Mesodermal cell (in vitro differentiated cells): ENCODE data around the gene TGFBR2. TPM values are rescaled to one million over a fixed set of nuclear protein-coding genes. Genes with fewer than 3 reads are reported as not detected.

Experiments used
- H3K27ac ChIP-seq: 2 replicates; pipeline ENCODE4 v1.7.0; 2013; ENCODE audit warnings: mild to moderate bottlenecking, low read depth, low read length, moderate library complexity; ENCODE audit not compliant: severe bottlenecking
- H3K36me3 ChIP-seq: 2 replicates; pipeline ENCODE4 v1.7.1; 2013; ENCODE audit warnings: mild to moderate bottlenecking, low read length, moderate library complexity; ENCODE audit not compliant: control insufficient read depth, insufficient read depth
- H3K4me1 ChIP-seq: one replicate; pipeline ENCODE4 v1.7.1; 2013; ENCODE audit warnings: mild to moderate bottlenecking, low read length; ENCODE audit not compliant: insufficient read depth, control insufficient read depth, poor library complexity, severe bottlenecking
- H3K4me3 ChIP-seq: 2 replicates; pipeline ENCODE4 v1.7.0; 2013; ENCODE audit warnings: low read length, control low read depth, mild to moderate bottlenecking; ENCODE audit not compliant: insufficient read depth, poor library complexity, severe bottlenecking; ENCODE audit errors: extremely low read depth
- H3K9me3 ChIP-seq: 2 replicates; pipeline ENCODE4 v1.7.1; 2013; ENCODE audit warnings: mild to moderate bottlenecking, low read length, moderate library complexity; ENCODE audit not compliant: control insufficient read depth
- WGBS, 2 experiments: methylation state at CpG; one replicate each; pipeline ENCODE4 v1.1.5; 2013; ENCODE audit warnings: missing lambda C conversion rate in 2 of 2; ENCODE audit not compliant: insufficient coverage in 2 of 2; 5-methylcytosine and 5-hydroxymethylcytosine counted together
- polyA plus RNA-seq, 2 experiments: library from polyadenylated mRNA; stranded (reverse); fragments of 50-300 nt; gene quantifications; one replicate each; pipeline ENCODE4 v1.2.3, GENCODE V29; 2013

TGFBR2 gene
- 19.4 TPM for polyA plus RNA-seq (2013, experiment 1 of 2)
- 18.8 TPM for polyA plus RNA-seq (2013, experiment 2 of 2)

- WGBS, 2 experiments: 0% methylated on average over 40 to 68 of the region's 71 CpGs
- no peaks in the 10 kb centered on the region for H3K9me3 ChIP-seq
- H3K4me1 ChIP-seq: peaks cover 15% of the 10 kb centered on the region
- H3K4me3 ChIP-seq: peak within 1 kb of the TSS; percentile 96
- peak within 1 kb of the TSS; percentile 77 for H3K27ac ChIP-seq
- H3K36me3 ChIP-seq: no peaks in the 10 kb centered on the region
Measured at GRCh38 chr3:30606301-30607031, at the start of gene TGFBR2. Gene TGFBR2 (plus strand): TSS chr3:30606601. CDS start chr3:30606884, 283 bp downstream.

GRCh38 chr3:30557746-30558303, 48.6 kb upstream of the TGFBR2 start:
- WGBS, 2 experiments: no CpG with 5 or more reads among the region's 1 CpG

GRCh38 chr3:30563956-30564355, 42.4 kb upstream of the TGFBR2 start:
- no peaks in the 10 kb centered on the region for H3K4me1 ChIP-seq
- no peak overlapping the region for H3K4me3 ChIP-seq
- WGBS, 2 experiments: 100% methylated on average over 1 of the region's 1 CpG; no CpG with 5 or more reads in 1 of the 2 experiments
- no peaks in the 10 kb centered on the region for H3K9me3 ChIP-seq
- H3K27ac ChIP-seq: no peak overlapping the region
- no peaks in the 10 kb centered on the region for H3K36me3 ChIP-seq

More at GRCh38 chr3:30557746-30558303, 48.6 kb upstream of the TGFBR2 start:
- no peaks in the 10 kb centered on the region for H3K9me3 ChIP-seq
- H3K4me3 ChIP-seq: no peak overlapping the region
- no peaks in the 10 kb centered on the region for H3K4me1 ChIP-seq
- no peak overlapping the region for H3K27ac ChIP-seq
- no peaks in the 10 kb centered on the region for H3K36me3 ChIP-seq

- Histone ChIP-seq H3K4me1 (no peaks in the 10 kb centered on the region), H3K27ac (no peak overlapping the region), H3K4me3 (no peak overlapping the region), H3K36me3 (no peaks in the 10 kb centered on the region), H3K9me3 (no peaks in the 10 kb centered on the region)
- 89 to 96% methylated on average over 3 to 6 of the region's 8 CpGs for WGBS, 2 experiments
Measured at GRCh38 chr3:30567139-30567753, 39.2 kb upstream of the TGFBR2 start.

GRCh38 chr3:30576946-30577345, 29.5 kb upstream of the TGFBR2 start:
- 100% methylated on average over 2 of the region's 4 CpGs; no CpG with 5 or more reads in 1 of the 2 experiments for WGBS, 2 experiments
- H3K9me3 ChIP-seq: no peaks in the 10 kb centered on the region
- no peaks in the 10 kb centered on the region for H3K36me3 ChIP-seq
- H3K4me3 ChIP-seq: no peak overlapping the region
- H3K27ac ChIP-seq: no peak overlapping the region
- H3K4me1 ChIP-seq: no peaks in the 10 kb centered on the region

- Histone ChIP-seq H3K36me3 (no peaks in the 10 kb centered on the region), H3K4me1 (no peaks in the 10 kb centered on the region), H3K9me3 (no peaks in the 10 kb centered on the region), H3K4me3 (no peak overlapping the region), H3K27ac (no peak overlapping the region)
Measured at GRCh38 chr3:30577788-30578187, 28.6 kb upstream of the TGFBR2 start.

- Histone ChIP-seq H3K27ac (no peak overlapping the region), H3K9me3 (no peaks in the 10 kb centered on the region), H3K36me3 (no peaks in the 10 kb centered on the region), H3K4me3 (no peak overlapping the region), H3K4me1 (no peaks in the 10 kb centered on the region)
- 86 to 100% methylated on average over 2 to 4 of the region's 4 CpGs for WGBS, 2 experiments
Measured at GRCh38 chr3:30578479-30578878, 27.9 kb upstream of the TGFBR2 start.

GRCh38 chr3:30578986-30579579, 27.3 kb upstream of the TGFBR2 start:
- 67% methylated on average over 1 of the region's 4 CpGs; no CpG with 5 or more reads in 1 of the 2 experiments for WGBS, 2 experiments
- no peaks in the 10 kb centered on the region for H3K4me1 ChIP-seq
- H3K27ac ChIP-seq: no peak overlapping the region
- no peaks in the 10 kb centered on the region for H3K36me3 ChIP-seq
- H3K4me3 ChIP-seq: no peak overlapping the region
- H3K9me3 ChIP-seq: no peaks in the 10 kb centered on the region

GRCh38 chr3:30581067-30581585, 25.3 kb upstream of the TGFBR2 start:
- no peak overlapping the region for H3K27ac ChIP-seq

GRCh38 chr3:30581982-30582381, 24.4 kb upstream of the TGFBR2 start:
- WGBS, 2 experiments: 100% methylated on average over 1 to 2 of the region's 2 CpGs

More at GRCh38 chr3:30581067-30581585, 25.3 kb upstream of the TGFBR2 start:
- Histone ChIP-seq H3K4me1 (no peaks in the 10 kb centered on the region), H3K4me3 (no peak overlapping the region), H3K36me3 (no peaks in the 10 kb centered on the region), H3K9me3 (no peaks in the 10 kb centered on the region)
- WGBS, 2 experiments: 88 to 90% methylated on average over 13 to 14 of the region's 15 CpGs

More at GRCh38 chr3:30581982-30582381, 24.4 kb upstream of the TGFBR2 start:
- Histone ChIP-seq H3K27ac (no peak overlapping the region), H3K9me3 (no peaks in the 10 kb centered on the region), H3K36me3 (no peaks in the 10 kb centered on the region), H3K4me3 (no peak overlapping the region), H3K4me1 (no peaks in the 10 kb centered on the region)
